Smooth muscle cell (in vitro differentiated cells): ENCODE data around the gene RXRB. TPM values are rescaled to one million over a fixed set of nuclear protein-coding genes. Genes with fewer than 3 reads are reported as not detected.

ENCODE experiments used
- DNase-seq: peaks from one replicate; lab custom pipeline; 2025; ENCODE audit not compliant: unreplicated experiment; lab: John Stamatoyannopoulos, UW
- H2AFZ ChIP-seq: fragments of 200-600 bp; sonication (generic); 2 replicates; pipeline ENCODE4 v1.6.0; 2016; ENCODE audit warnings: antibody characterized with exemption, low read depth, mild to moderate bottlenecking
- H3F3A ChIP-seq: fragments of 200-600 bp; sonication (generic); 2 replicates; pipeline ENCODE4 v1.6.0; 2017; ENCODE audit warnings: antibody characterized with exemption, low read depth
- H3K27ac ChIP-seq: fragments of 200-600 bp; sonication (generic); 2 replicates; pipeline ENCODE4 v1.5.1; 2016; ENCODE audit warnings: low read depth, mild to moderate bottlenecking
- H3K27me3 ChIP-seq: fragments of 200-600 bp; sonication (generic); 2 replicates; pipeline ENCODE4 v1.6.1; 2016; ENCODE audit warnings: low read depth, mild to moderate bottlenecking
- H3K36me3 ChIP-seq: fragments of 200-600 bp; sonication (generic); 2 replicates; pipeline ENCODE4 v1.5.1; 2016; ENCODE audit warnings: low read depth
- H3K4me1 ChIP-seq: fragments of 200-600 bp; sonication (generic); 2 replicates; pipeline ENCODE4 v1.5.1; 2016; ENCODE audit warnings: low read depth
- H3K4me2 ChIP-seq: fragments of 200-600 bp; sonication (generic); 2 replicates; pipeline ENCODE4 v1.6.0; 2016; ENCODE audit warnings: mild to moderate bottlenecking
- H3K4me3 ChIP-seq: fragments of 200-600 bp; sonication (generic); 2 replicates; pipeline ENCODE4 v1.5.1; 2016; ENCODE audit warnings: mild to moderate bottlenecking
- H3K79me2 ChIP-seq: fragments of 200-600 bp; sonication (generic); 2 replicates; pipeline ENCODE4 v1.6.0; 2016; ENCODE audit warnings: low read depth, mild to moderate bottlenecking
- H3K9ac ChIP-seq: fragments of 200-600 bp; sonication (generic); 2 replicates; pipeline ENCODE4 v1.6.0; 2016; ENCODE audit warnings: low read depth
- H3K9me3 ChIP-seq: fragments of 200-600 bp; sonication (generic); replicated peaks from 2 replicates; pipeline ENCODE4 v1.5.1; 2016; ENCODE audit warnings: low read depth
- H4K20me1 ChIP-seq: fragments of 200-600 bp; sonication (generic); 2 replicates; pipeline ENCODE4 v1.6.0; 2016; ENCODE audit warnings: low read depth
- CTCF ChIP-seq: fragments of 200-600 bp; sonication (generic); IDR thresholded peaks from 2 replicates; pipeline ENCODE4 v1.5.1; 2017; ENCODE audit warnings: borderline replicate concordance, mild to moderate bottlenecking, antibody characterized with exemption; ENCODE audit not compliant: insufficient read depth, poor library complexity, severe bottlenecking
- WGBS: methylation state at CpG from one replicate; pipeline ENCODE4 v1.1.7; 2016; ENCODE audit warnings: low lambda C conversion rate; 5-methylcytosine and 5-hydroxymethylcytosine counted together
- polyA plus RNA-seq: library from polyadenylated mRNA; unstranded; fragments of >200 nt; fragmentation: Nextera tagmentation; extraction: Ambion mirVana; gene quantifications from 2 replicates; pipeline ENCODE4 v1.2.1, GENCODE V29; 2016
- total RNA-seq: library from RNA; depleted of rRNA; stranded (reverse); fragments of >200 nt; gene quantifications from 2 replicates; pipeline ENCODE4 v1.2.3, GENCODE V29; 2014

RXRB gene
- total and polyA plus RNA-seq, 2 experiments from 2014 or later, result 25.7 to 28.2 TPM

- 79% methylated on average over 6 of the region's 6 CpGs for WGBS
- Histone ChIP-seq H4K20me1 (no peaks in the 10 kb centered on the region), H2AFZ (no peak overlapping the region), H3K27ac (no peak overlapping the region), H3K36me3 (no peaks in the 10 kb centered on the region), H3K9me3 (no peaks in the 10 kb centered on the region), H3K4me3 (no peak overlapping the region), H3K27me3 (no peaks in the 10 kb centered on the region), H3K4me2 (no peak overlapping the region), H3K9ac (no peak overlapping the region), H3F3A (no peaks in the 10 kb centered on the region), H3K4me1 (no peaks in the 10 kb centered on the region), H3K79me2 (no peaks in the 10 kb centered on the region)
- DNase-seq, result no peak
- TF ChIP-seq CTCF, result no peak
Observed at GRCh38 chr6:33168284-33168601, 32.2 kb downstream of the RXRB start.

- no peaks in the 10 kb centered on the region for H3K36me3 ChIP-seq
- no peak overlapping the region for H3K4me3 ChIP-seq
- 94% methylated on average over 14 of the region's 19 CpGs for WGBS
- H3K27ac ChIP-seq, result no peak overlapping the region
- no peak for DNase-seq
- no peak overlapping the region for H2AFZ ChIP-seq
- no peaks in the 10 kb centered on the region for H4K20me1 ChIP-seq
- H3K4me1 ChIP-seq, result no peaks in the 10 kb centered on the region
- H3K9me3 ChIP-seq, result no peaks in the 10 kb centered on the region
- no peaks in the 10 kb centered on the region for H3K79me2 ChIP-seq
- TF ChIP-seq CTCF, result no peak
- H3K9ac ChIP-seq, result no peak overlapping the region
- H3K27me3 ChIP-seq, result no peaks in the 10 kb centered on the region
- no peaks in the 10 kb centered on the region for H3F3A ChIP-seq
- H3K4me2 ChIP-seq, result no peak overlapping the region
Observed at GRCh38 chr6:33167374-33168283, 32.8 kb downstream of the RXRB start.

- Histone ChIP-seq H3K4me1 (no peaks in the 10 kb centered on the region), H3K9me3 (no peaks in the 10 kb centered on the region), H4K20me1 (no peaks in the 10 kb centered on the region), H2AFZ (no peak overlapping the region), H3F3A (no peaks in the 10 kb centered on the region), H3K27ac (no peak overlapping the region), H3K27me3 (no peaks in the 10 kb centered on the region), H3K79me2 (no peaks in the 10 kb centered on the region), H3K4me2 (no peak overlapping the region), H3K4me3 (no peak overlapping the region), H3K36me3 (no peaks in the 10 kb centered on the region), H3K9ac (no peak overlapping the region)
- 89% methylated on average over 7 of the region's 7 CpGs for WGBS
- DNase-seq, result no peak
- TF ChIP-seq CTCF, result no peak
Observed at GRCh38 chr6:33166811-33167210, 33.7 kb downstream of the RXRB start.

GRCh38 chr6:33166363-33166762, 34.1 kb downstream of the RXRB start:
- H3K9me3 ChIP-seq, result no peaks in the 10 kb centered on the region
- no peaks in the 10 kb centered on the region for H3K4me1 ChIP-seq
- no peak for DNase-seq
- H3F3A ChIP-seq, result no peaks in the 10 kb centered on the region
- no peaks in the 10 kb centered on the region for H4K20me1 ChIP-seq
- H3K27me3 ChIP-seq, result no peaks in the 10 kb centered on the region
- no peak overlapping the region for H3K4me2 ChIP-seq
- H3K4me3 ChIP-seq, result no peak overlapping the region
- no peak for TF ChIP-seq CTCF
- H3K9ac ChIP-seq, result no peak overlapping the region
- WGBS, result 82% methylated on average over 6 of the region's 6 CpGs
- H3K27ac ChIP-seq, result no peak overlapping the region
- no peaks in the 10 kb centered on the region for H3K36me3 ChIP-seq
- no peaks in the 10 kb centered on the region for H3K79me2 ChIP-seq
- no peak overlapping the region for H2AFZ ChIP-seq
